ENCODE measurements around the gene ABCD1. TPM values are rescaled to one million over a fixed set of nuclear protein-coding genes. Genes with fewer than 3 reads are reported as not detected.
"Not testable (repeated sequence)": the region's sequence is repeated elsewhere in the genome, so short reads cannot be mapped to it uniquely, and the experiment has no call there.

The ABCD1 gene
- total RNA-seq (ENCODE audit: unreplicated experiment): 19.5 TPM
- long read RNA-seq, partial matches to known transcripts: 2 of 4 reads
- long read RNA-seq, other reads (novel, unspliced or antisense): 0 of 4 reads

GRCh38 chrX:153724252-153725038 is at the start of gene ABCD1, which contains the start of gene BCAP31:
ABCD1 (plus strand) TSS chrX:153724856; CDS start chrX:153725267, 411 bp downstream.
BCAP31 (minus strand) TSS chrX:153724387; CDS start chrX:153723244, 1,143 bp downstream.
- H3K4me1 Mint-ChIP-seq (ENCODE audit: unreplicated experiment): peaks cover 16% of the 10 kb centered on the region
- peaks cover 12% of the 10 kb centered on the region for H3K27me3 Mint-ChIP-seq (ENCODE audit: unreplicated experiment)
- TF ChIP-seq CTCF (IDR thresholded peaks at IDR 0.05; ENCODE audit: unreplicated experiment): no peak
- H3K4me3 Mint-ChIP-seq (ENCODE audit: unreplicated experiment): peak within 1 kb of the TSS; percentile 93
- H3K27ac Mint-ChIP-seq (ENCODE audit: unreplicated experiment): peak within 1 kb of the TSS; percentile 84
- no peaks in the 10 kb centered on the region for H3K9me3 Mint-ChIP-seq (ENCODE audit: unreplicated experiment)
- DNase-seq (ENCODE audit: low spot score): peak; percentile 85
- H3K36me3 Mint-ChIP-seq (ENCODE audit: low read depth, unreplicated experiment): peaks cover 6% of the 10 kb centered on the region

- Mint-ChIP-seq H3K4me1 (ENCODE audit: unreplicated experiment) (no peaks in the 10 kb centered on the region), H3K36me3 (ENCODE audit: low read depth, unreplicated experiment) (no peaks in the 10 kb centered on the region), H3K27me3 (ENCODE audit: unreplicated experiment) (no peaks in the 10 kb centered on the region), H3K9me3 (ENCODE audit: unreplicated experiment) (no peaks in the 10 kb centered on the region), H3K4me3 (ENCODE audit: unreplicated experiment) (no peak overlapping the region), H3K27ac (ENCODE audit: unreplicated experiment) (no peak overlapping the region)
- no peak for TF ChIP-seq CTCF (IDR thresholded peaks at IDR 0.05; ENCODE audit: unreplicated experiment)
- DNase-seq (ENCODE audit: low spot score): no peak
Observed at GRCh38 chrX:153681175-153681574, 43.5 kb upstream of the ABCD1 start.

GRCh38 chrX:153683486-153683885 is 41.2 kb upstream of the ABCD1 start:
- H3K4me3 Mint-ChIP-seq (ENCODE audit: unreplicated experiment); H3K9me3 Mint-ChIP-seq (ENCODE audit: unreplicated experiment); H3K36me3 Mint-ChIP-seq (ENCODE audit: low read depth, unreplicated experiment); H3K27ac Mint-ChIP-seq (ENCODE audit: unreplicated experiment); H3K4me1 Mint-ChIP-seq (ENCODE audit: unreplicated experiment); DNase-seq (ENCODE audit: low spot score); H3K27me3 Mint-ChIP-seq (ENCODE audit: unreplicated experiment): not testable (repeated sequence)

- no peak for TF ChIP-seq CTCF (IDR thresholded peaks at IDR 0.05; ENCODE audit: unreplicated experiment)
- Mint-ChIP-seq H3K36me3 (ENCODE audit: low read depth, unreplicated experiment) (no peaks in the 10 kb centered on the region), H3K9me3 (ENCODE audit: unreplicated experiment) (no peaks in the 10 kb centered on the region), H3K27me3 (ENCODE audit: unreplicated experiment) (peaks cover 1% of the 10 kb centered on the region), H3K27ac (ENCODE audit: unreplicated experiment) (no peak overlapping the region), H3K4me1 (ENCODE audit: unreplicated experiment) (peaks cover 2% of the 10 kb centered on the region), H3K4me3 (ENCODE audit: unreplicated experiment) (no peak overlapping the region)
- no peak for DNase-seq (ENCODE audit: low spot score)
Observed at GRCh38 chrX:153684467-153685155, 40.0 kb upstream of the ABCD1 start.

GRCh38 chrX:153685156-153685536 is 39.5 kb upstream of the ABCD1 start:
- no peak overlapping the region for H3K27ac Mint-ChIP-seq (ENCODE audit: unreplicated experiment)
- no peak overlapping the region for H3K4me3 Mint-ChIP-seq (ENCODE audit: unreplicated experiment)
- H3K36me3 Mint-ChIP-seq (ENCODE audit: low read depth, unreplicated experiment): no peaks in the 10 kb centered on the region
- H3K4me1 Mint-ChIP-seq (ENCODE audit: unreplicated experiment): peaks cover 2% of the 10 kb centered on the region
- no peak for DNase-seq (ENCODE audit: low spot score)
- H3K9me3 Mint-ChIP-seq (ENCODE audit: unreplicated experiment): no peaks in the 10 kb centered on the region
- peaks cover 1% of the 10 kb centered on the region for H3K27me3 Mint-ChIP-seq (ENCODE audit: unreplicated experiment)
- no peak for TF ChIP-seq CTCF (IDR thresholded peaks at IDR 0.05; ENCODE audit: unreplicated experiment)
